ENCODE data around the gene SLC16A8.

GRCh38 chr22:38049812-38050619 lies 34.0 kb downstream of the SLC16A8 start:
- TF ChIP-seq ZNF563 (CRISPR knock-in tag; IDR thresholded peaks at IDR 0.05) (no peak), CEBPB (IDR thresholded peaks at IDR 0.05; ENCODE audit: borderline replicate concordance, low read depth, low read length) (no peak), SKIL (CRISPR knock-in tag; IDR thresholded peaks at IDR 0.05; ENCODE audit: borderline replicate concordance) (no peak), SATB2 (CRISPR knock-in tag; IDR thresholded peaks at IDR 0.05) (no peak), POLR2AphosphoS5 (IDR thresholded peaks at IDR 0.05; ENCODE audit: low read depth, low read length) (no peak), PBX3 (CRISPR knock-in tag; IDR thresholded peaks at IDR 0.05; ENCODE audit: borderline replicate concordance) (no peak), HMGXB4 (CRISPR knock-in tag; IDR thresholded peaks at IDR 0.05; ENCODE audit: borderline replicate concordance in 1 of 2, low read depth in 1 of 2) (no peak)
